Stimulated activated CD8-positive, alpha-beta memory T cell treated with anti-CD3 and anti-CD28 coated beads, Interleukin-7, amount 100 ng/mL, for 4 hours (primary cell): ENCODE results near the gene HABP2.

Experiments
- DNase-seq, 2 donors: peaks; one replicate each; pipeline ENCODE4 v3.0.0-alpha.2; 2020; ENCODE audit warnings: low read depth in 2 of 2

Gene HABP2

GRCh38 chr10:113603057-113603777 lies 50.4 kb downstream of the HABP2 start:
- no peak for DNase-seq

- DNase-seq: no peak
Observed at GRCh38 chr10:113604572-113604971, 51.7 kb downstream of the HABP2 start.

GRCh38 chr10:113605268-113605978 lies 52.6 kb downstream of the HABP2 start:
- no peak for DNase-seq

- DNase-seq: no peak
Observed at GRCh38 chr10:113609704-113610108, 56.9 kb downstream of the HABP2 start.

GRCh38 chr10:113610631-113611601 lies 58.1 kb downstream of the HABP2 start:
- no peak for DNase-seq

- DNase-seq: no peak
Observed at GRCh38 chr10:113612154-113612553, 59.3 kb downstream of the HABP2 start.

- no peak for DNase-seq
Observed at GRCh38 chr10:113613427-113613826, 60.6 kb downstream of the HABP2 start.

- DNase-seq: no peak
Observed at GRCh38 chr10:113613977-113614690, 61.3 kb downstream of the HABP2 start.

- DNase-seq: no peak
Observed at GRCh38 chr10:113616244-113617074, 63.6 kb downstream of the HABP2 start.

GRCh38 chr10:113617086-113617485 lies 64.2 kb downstream of the HABP2 start:
- no peak for DNase-seq

- DNase-seq: no peak
Observed at GRCh38 chr10:113618338-113618737, 65.5 kb downstream of the HABP2 start.

GRCh38 chr10:113619401-113619800 lies 66.5 kb downstream of the HABP2 start:
- no peak for DNase-seq

- DNase-seq: no peak
Observed at GRCh38 chr10:113620511-113620910, 67.7 kb downstream of the HABP2 start.

GRCh38 chr10:113620936-113621335 lies 68.1 kb downstream of the HABP2 start:
- no peak for DNase-seq

- DNase-seq: no peak
Observed at GRCh38 chr10:113621799-113622198, 68.9 kb downstream of the HABP2 start.

GRCh38 chr10:113622831-113623230 lies 70.0 kb downstream of the HABP2 start:
- no peak for DNase-seq

- DNase-seq: no peak
Observed at GRCh38 chr10:113625461-113626186, 72.8 kb downstream of the HABP2 start.

GRCh38 chr10:113626809-113627355 lies 74.0 kb downstream of the HABP2 start:
- no peak for DNase-seq

GRCh38 chr10:113627836-113628235 lies 75.0 kb downstream of the HABP2 start:
- no peak for DNase-seq
